H9 (cell line): Measurements from ENCODE around the gene NCOA5. TPM values are rescaled to one million over a fixed set of nuclear protein-coding genes. Genes with fewer than 3 reads are reported as not detected.

ENCODE experiments used
- DNase-seq: peaks from one replicate; pipeline ENCODE4 v3.0.0-alpha.2; 2017
- H2AFZ ChIP-seq: one replicate; pipeline ENCODE4 v1.6.1; 2013; ENCODE audit warnings: mild to moderate bottlenecking, low read length, control low read depth, moderate library complexity
- H2AK5ac ChIP-seq: 2 replicates; pipeline ENCODE4 v1.6.1; 2013; ENCODE audit warnings: low read length, control low read depth, mixed read lengths; ENCODE audit not compliant: insufficient read length
- H2BK120ac ChIP-seq: one replicate; pipeline ENCODE4 v1.6.1; 2013; ENCODE audit warnings: low read depth, mild to moderate bottlenecking, low read length, control low read depth, inconsistent platforms; ENCODE audit not compliant: poor library complexity, severe bottlenecking
- H2BK12ac ChIP-seq: 2 replicates; pipeline ENCODE4 v1.6.1; 2013; ENCODE audit warnings: low read length, control low read depth, mixed read lengths, low read depth; ENCODE audit not compliant: insufficient read length
- H2BK15ac ChIP-seq: 2 replicates; pipeline ENCODE4 v1.6.1; 2013; ENCODE audit warnings: low read depth, low read length, control low read depth
- H2BK20ac ChIP-seq: one replicate; pipeline ENCODE4 v1.6.1; 2013; ENCODE audit warnings: low read depth, mild to moderate bottlenecking, low read length, control low read depth, inconsistent platforms; ENCODE audit not compliant: poor library complexity, severe bottlenecking
- H2BK5ac ChIP-seq: 2 replicates; pipeline ENCODE4 v1.6.1; 2013; ENCODE audit warnings: low read length, control low read depth, mixed read lengths; ENCODE audit not compliant: insufficient read length
- H3K14ac ChIP-seq: 2 replicates; pipeline ENCODE4 v1.6.1; 2013; ENCODE audit warnings: low read length, control low read depth; ENCODE audit not compliant: insufficient read depth
- H3K18ac ChIP-seq: 2 replicates; pipeline ENCODE4 v1.6.1; 2013; ENCODE audit warnings: low read depth, mild to moderate bottlenecking, mixed read lengths, low read length, control low read depth; ENCODE audit not compliant: insufficient read length
- H3K23ac ChIP-seq: 2 replicates; pipeline ENCODE4 v1.6.1; 2013; ENCODE audit warnings: low read length, control low read depth, mixed read lengths, low read depth; ENCODE audit not compliant: insufficient read length
- H3K23me2 ChIP-seq: 2 replicates; pipeline ENCODE4 v1.6.1; 2013; ENCODE audit warnings: low read depth, mild to moderate bottlenecking, mixed read lengths, low read length, control low read depth; ENCODE audit not compliant: insufficient read length, poor library complexity, severe bottlenecking
- H3K27ac ChIP-seq: 2 replicates; pipeline ENCODE4 v1.5.1; 2013; ENCODE audit warnings: low read length, control low read depth, mixed read lengths, low read depth; ENCODE audit not compliant: insufficient read length
- H3K27me3 ChIP-seq: 2 replicates; pipeline ENCODE4 v1.6.1; 2013; ENCODE audit warnings: low read length, control low read depth, inconsistent platforms; ENCODE audit not compliant: insufficient read depth
- H3K4ac ChIP-seq: 2 replicates; pipeline ENCODE4 v1.6.1; 2013; ENCODE audit warnings: low read depth, mild to moderate bottlenecking, control low read depth, inconsistent platforms, low read length, moderate library complexity
- H3K4me1 ChIP-seq: 2 replicates; pipeline ENCODE4 v1.6.1; 2013; ENCODE audit warnings: low read length, control low read depth, inconsistent platforms; ENCODE audit not compliant: insufficient read depth
- H3K4me2 ChIP-seq: 2 replicates; pipeline ENCODE4 v1.6.1; 2013; ENCODE audit warnings: low read length, control low read depth, mixed read lengths; ENCODE audit not compliant: insufficient read length, insufficient read depth
- H3K56ac ChIP-seq: 2 replicates; pipeline ENCODE4 v1.6.1; 2013; ENCODE audit warnings: low read depth, mild to moderate bottlenecking, mixed read lengths, low read length, control low read depth; ENCODE audit not compliant: insufficient read length
- H3K79me1 ChIP-seq: 2 replicates; pipeline ENCODE4 v1.6.1; 2013; ENCODE audit warnings: low read depth, mild to moderate bottlenecking, moderate library complexity, low read length, control low read depth, inconsistent platforms; ENCODE audit not compliant: insufficient read depth, poor library complexity, severe bottlenecking
- H3K79me2 ChIP-seq: 2 replicates; pipeline ENCODE4 v1.6.1; 2013; ENCODE audit warnings: low read length, control low read depth, inconsistent platforms; ENCODE audit not compliant: insufficient read depth
- H3K9ac ChIP-seq: 2 replicates; pipeline ENCODE4 v1.6.1; 2013; ENCODE audit warnings: low read length, control low read depth, mixed read lengths; ENCODE audit not compliant: insufficient read length; ENCODE audit errors: extremely low read depth
- H3K9me3 ChIP-seq: one replicate; pipeline ENCODE4 v1.6.1; 2013; ENCODE audit warnings: low read depth, low read length, inconsistent platforms; ENCODE audit not compliant: control insufficient read depth
- H3T11ph ChIP-seq: one replicate; pipeline ENCODE4 v1.6.1; 2013; ENCODE audit warnings: mild to moderate bottlenecking, low read length, control low read depth, inconsistent platforms
- H4K20me1 ChIP-seq: one replicate; pipeline ENCODE4 v1.6.1; 2013; ENCODE audit not compliant: control insufficient read depth, insufficient read length, insufficient read depth
- H4K5ac ChIP-seq: 2 replicates; pipeline ENCODE4 v1.6.1; 2013; ENCODE audit warnings: low read depth, mild to moderate bottlenecking, mixed read lengths, low read length, control low read depth; ENCODE audit not compliant: insufficient read length
- H4K8ac ChIP-seq: replicated peaks from 2 replicates; pipeline ENCODE4 v1.6.1; 2013; ENCODE audit warnings: low read length, control low read depth, mixed read lengths, low read depth; ENCODE audit not compliant: insufficient read length
- H4K91ac ChIP-seq: 2 replicates; pipeline ENCODE4 v1.6.1; 2013; ENCODE audit warnings: low read depth, mild to moderate bottlenecking, moderate library complexity, mixed read lengths, low read length, control low read depth; ENCODE audit not compliant: insufficient read length
- H3K27ac Mint-ChIP-seq, 3 experiments: 2 replicates in 2 of 3; 3 replicates in 1 of 3; pipeline ENCODE4 v1.8.0; 2020 to 2021; ENCODE audit warnings: mixed read lengths in 3 of 3, mild to moderate bottlenecking in 1 of 3, moderate library complexity in 1 of 3
- H3K27me3 Mint-ChIP-seq: 2 replicates; pipeline ENCODE4 v1.8.0; 2021; ENCODE audit warnings: low read depth, mild to moderate bottlenecking, moderate library complexity, mixed read lengths
- H3K36me3 Mint-ChIP-seq, 3 experiments: 2 replicates in 2 of 3; 3 replicates in 1 of 3; pipeline ENCODE4 v1.8.0; 2020 to 2021; ENCODE audit warnings: low read depth in 3 of 3, mixed read lengths in 3 of 3; ENCODE audit not compliant: insufficient read depth in 1 of 3
- H3K4me1 Mint-ChIP-seq, 2 experiments: 2 replicates each; pipeline ENCODE4 v1.8.0; 2020; ENCODE audit warnings: mixed read lengths in 2 of 2
- H3K4me3 Mint-ChIP-seq, 2 experiments: 2 replicates in 1 of 2; 3 replicates in 1 of 2; pipeline ENCODE4 v1.8.0; 2020 to 2021; ENCODE audit warnings: mild to moderate bottlenecking in 2 of 2, mixed read lengths in 2 of 2, moderate library complexity in 1 of 2
- H3K9me3 Mint-ChIP-seq, 2 experiments: 2 replicates in 1 of 2; 3 replicates in 1 of 2; pipeline ENCODE4 v1.8.0; 2020; ENCODE audit warnings: mild to moderate bottlenecking in 2 of 2, mixed read lengths in 2 of 2, moderate library complexity in 1 of 2
- WGBS: extraction: QIAGEN DNeasy Blood & Tissue Kit; methylation state at CpG from one replicate; pipeline ENCODE4 v1.1.7; 2013; ENCODE audit warnings: missing lambda C conversion rate, low lambda C conversion rate, mixed read lengths; ENCODE audit not compliant: insufficient read length; ENCODE audit errors: extremely low coverage; 5-methylcytosine and 5-hydroxymethylcytosine counted together
- total RNA-seq: library from RNA; stranded (reverse); gene quantifications from 2 replicates; pipeline ENCODE4 v1.2.1, GENCODE V29; 2021
- TF ChIP-seq, protein P1 (sequence below): fragments of 200-600 bp; sonication (generic); conservative IDR thresholded peaks from 3 replicates; pipeline ENCODE4 v1.8.0; 2021; ENCODE audit warnings: antibody characterized with exemption, mild to moderate bottlenecking

NCOA5 gene
- total RNA-seq, 1 experiment from 2014 or later: 55.7 TPM

DNA sequence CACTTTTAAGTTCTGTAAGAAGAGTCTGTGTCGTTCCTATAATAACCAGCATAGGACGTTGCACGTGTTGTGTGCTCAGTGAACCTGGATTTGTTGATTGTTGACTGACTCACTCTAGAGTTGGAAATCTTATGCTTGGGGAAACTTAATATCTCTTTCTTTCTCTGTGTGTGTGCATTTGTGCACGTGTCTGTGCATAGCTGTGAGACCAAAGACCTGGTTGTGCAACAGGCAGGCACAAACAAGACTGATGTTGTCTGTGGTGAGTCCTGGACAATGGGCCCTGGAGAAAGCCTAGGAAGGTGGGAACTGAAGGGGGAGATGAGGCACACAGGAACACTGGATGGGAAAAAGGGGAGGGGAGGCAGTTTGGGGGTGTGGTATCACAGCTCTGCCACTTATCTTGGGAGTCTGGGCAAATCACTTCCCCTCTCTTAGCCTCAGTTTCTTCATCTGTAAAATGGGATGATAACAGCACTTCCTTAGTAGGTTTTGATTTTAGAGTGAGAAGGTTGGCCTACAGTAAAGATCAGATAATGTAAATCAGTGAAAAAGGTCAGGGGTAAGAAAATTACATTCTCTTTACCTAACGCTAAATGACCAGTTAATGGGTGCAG is 36.8 kb upstream of the NCOA5 start:
- Mint-ChIP-seq H3K36me3 (peaks cover 17 to 37% (median 35%) of the 10 kb centered on the region in 3 experiments; a peak in 6 of 7 replicates), H3K27ac (no peak overlapping the region), H3K4me1 (peaks cover 0 to 4% of the 10 kb centered on the region in 2 experiments; a peak in 2 of 4 replicates), H3K27me3 (peaks cover 20% of the 10 kb centered on the region), H3K9me3 (no peaks in the 10 kb centered on the region), H3K4me3 (no peak overlapping the region)
- H3K4me2 ChIP-seq: no peak overlapping the region
- no peaks in the 10 kb centered on the region for H3K9me3 ChIP-seq
- no peak overlapping the region for H3T11ph ChIP-seq
- TF ChIP-seq, protein P1, sequence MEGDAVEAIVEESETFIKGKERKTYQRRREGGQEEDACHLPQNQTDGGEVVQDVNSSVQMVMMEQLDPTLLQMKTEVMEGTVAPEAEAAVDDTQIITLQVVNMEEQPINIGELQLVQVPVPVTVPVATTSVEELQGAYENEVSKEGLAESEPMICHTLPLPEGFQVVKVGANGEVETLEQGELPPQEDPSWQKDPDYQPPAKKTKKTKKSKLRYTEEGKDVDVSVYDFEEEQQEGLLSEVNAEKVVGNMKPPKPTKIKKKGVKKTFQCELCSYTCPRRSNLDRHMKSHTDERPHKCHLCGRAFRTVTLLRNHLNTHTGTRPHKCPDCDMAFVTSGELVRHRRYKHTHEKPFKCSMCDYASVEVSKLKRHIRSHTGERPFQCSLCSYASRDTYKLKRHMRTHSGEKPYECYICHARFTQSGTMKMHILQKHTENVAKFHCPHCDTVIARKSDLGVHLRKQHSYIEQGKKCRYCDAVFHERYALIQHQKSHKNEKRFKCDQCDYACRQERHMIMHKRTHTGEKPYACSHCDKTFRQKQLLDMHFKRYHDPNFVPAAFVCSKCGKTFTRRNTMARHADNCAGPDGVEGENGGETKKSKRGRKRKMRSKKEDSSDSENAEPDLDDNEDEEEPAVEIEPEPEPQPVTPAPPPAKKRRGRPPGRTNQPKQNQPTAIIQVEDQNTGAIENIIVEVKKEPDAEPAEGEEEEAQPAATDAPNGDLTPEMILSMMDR: no peak
- no peak overlapping the region for H3K56ac ChIP-seq
- no peaks in the 10 kb centered on the region for H3K4me1 ChIP-seq
- H3K9ac ChIP-seq: no peak overlapping the region
- no peak overlapping the region for H2AK5ac ChIP-seq
- no peak overlapping the region for H2BK15ac ChIP-seq
- H2BK120ac ChIP-seq: no peak overlapping the region
- no peak overlapping the region for H3K27ac ChIP-seq
- H3K23ac ChIP-seq: no peak overlapping the region
- H3K23me2 ChIP-seq: no peaks in the 10 kb centered on the region
- no peak overlapping the region for H2BK20ac ChIP-seq
- no peaks in the 10 kb centered on the region for H3K79me1 ChIP-seq
- no peaks in the 10 kb centered on the region for H3K27me3 ChIP-seq
- H2BK5ac ChIP-seq: no peak overlapping the region
- H2BK12ac ChIP-seq: no peak overlapping the region
- no peak for DNase-seq
- H4K91ac ChIP-seq: no peak overlapping the region
- H4K5ac ChIP-seq: no peak overlapping the region
- H3K14ac ChIP-seq: no peak overlapping the region
- H4K8ac ChIP-seq: no peak overlapping the region
- no peaks in the 10 kb centered on the region for H3K79me2 ChIP-seq
- no peak overlapping the region for H2AFZ ChIP-seq
- no CpG with 5 or more reads among the region's 5 CpGs for WGBS
- no peak overlapping the region for H3K4ac ChIP-seq
- no peak overlapping the region for H3K18ac ChIP-seq
- no peaks in the 10 kb centered on the region for H4K20me1 ChIP-seq
